Activated naive CD4-positive, alpha-beta T cell treated with anti-CD3 and anti-CD28 coated beads, Interleukin-2, amount 50 U/mL, for 72 hours (primary cell): ENCODE measurements around the gene KDM5C. TPM values are rescaled to one million over a fixed set of nuclear protein-coding genes. Genes with fewer than 3 reads are reported as not detected.

ENCODE experiments used
- ATAC-seq, 2 donors: fragments of 150-1000 bp; cut with Tn5 transposase; 2 replicates each; pipeline ENCODE4 v1.10.0; 2021; ENCODE audit warnings: mild to moderate bottlenecking in 2 of 2, moderate library complexity in 2 of 2
- DNase-seq, 2 donors: peaks; one replicate each; pipeline ENCODE4 v3.0.0; 2021 to 2022; ENCODE audit warnings: low spot score in 2 of 2
- H3K27ac Mint-ChIP-seq, 2 donors: one replicate each; pipeline ENCODE4 v1.8.0; 2022; ENCODE audit warnings: mild to moderate bottlenecking in 2 of 2, mixed read lengths in 2 of 2
- H3K36me3 Mint-ChIP-seq, 2 donors: one replicate each; pipeline ENCODE4 v1.8.0; 2022; ENCODE audit warnings: mixed read lengths in 2 of 2
- H3K9me3 Mint-ChIP-seq, 2 donors: one replicate each; pipeline ENCODE4 v1.8.0; 2022; ENCODE audit warnings: mixed read lengths in 2 of 2
- total RNA-seq, 2 donors: library from RNA; stranded (reverse); gene quantifications; one replicate each; pipeline ENCODE4 v1.2.3, GENCODE V29; 2022

The KDM5C gene
- total RNA-seq, 2 donors from 2014 or later = 101 to 110 TPM

- DNase-seq (no peak), ATAC-seq (no peak)
- H3K9me3 Mint-ChIP-seq = no peaks in the 10 kb centered on the region
- no peak overlapping the region for H3K27ac Mint-ChIP-seq
- no peaks in the 10 kb centered on the region for H3K36me3 Mint-ChIP-seq
Measured at GRCh38 chrX:53160297-53160983, 64.6 kb downstream of the KDM5C start.

GRCh38 chrX:53159184-53159583, 65.8 kb downstream of the KDM5C start:
- DNase-seq = no peak
- Mint-ChIP-seq H3K27ac (no peak overlapping the region), H3K36me3 (no peaks in the 10 kb centered on the region), H3K9me3 (no peaks in the 10 kb centered on the region)
- no peak for ATAC-seq

- ATAC-seq (no peak), DNase-seq (no peak)
- Mint-ChIP-seq H3K36me3 (no peaks in the 10 kb centered on the region), H3K27ac (no peak overlapping the region), H3K9me3 (no peaks in the 10 kb centered on the region)
Measured at GRCh38 chrX:53156207-53156596, 68.8 kb downstream of the KDM5C start.

- Mint-ChIP-seq H3K36me3 (no peaks in the 10 kb centered on the region), H3K9me3 (no peaks in the 10 kb centered on the region), H3K27ac (no peak overlapping the region)
- ATAC-seq (no peak), DNase-seq (no peak)
Measured at GRCh38 chrX:53155512-53156206, 69.3 kb downstream of the KDM5C start.

- no peak for DNase-seq
- Mint-ChIP-seq H3K36me3 (no peaks in the 10 kb centered on the region), H3K9me3 (no peaks in the 10 kb centered on the region), H3K27ac (no peak overlapping the region)
- ATAC-seq = no peak
Measured at GRCh38 chrX:53153581-53153980, 71.4 kb downstream of the KDM5C start.

Other genes starting within 250 kb of the KDM5C start
- under 1 TPM; 0.11 to 0.14 TPM for gene GPR173, start 176.4 kb downstream of the KDM5C start, total RNA-seq
- 10 to 100 TPM; 49.6 to 97.4 TPM for gene TSPYL2, start 142.8 kb downstream of the KDM5C start, total RNA-seq
- 10 to 100 TPM; 25.1 to 26.0 TPM for gene KANTR, start 131.1 kb downstream of the KDM5C start, total RNA-seq
- under 1 TPM in 1 of 2 donors, not detected in 1; 0.58 TPM for gene IQSEC2, start 56.4 kb upstream of the KDM5C start, total RNA-seq
- 100 to 1,000 TPM; 119 to 152 TPM for gene SMC1A, start 197.4 kb upstream of the KDM5C start, total RNA-seq
- gene RIBC1, start 197.7 kb upstream of the KDM5C start, total RNA-seq = 1 to 10 TPM in 1 of 2 donors, under 1 TPM in 1; 0.80 to 1.7 TPM
- 100 to 1,000 TPM in 1 of 2 donors, 10 to 100 TPM in 1; 86.3 to 116 TPM for gene HSD17B10, start 209.2 kb upstream of the KDM5C start, total RNA-seq